Activated T-helper 17 cell treated with anti-CD3 and anti-CD28 coated beads, Interleukin-2, amount 50 U/mL, for 72 hours (primary cell): ENCODE results near the gene HSPB3. TPM values are rescaled to one million over a fixed set of nuclear protein-coding genes. Genes with fewer than 3 reads are reported as not detected.
"Not testable (repeated sequence)": the region's sequence is repeated elsewhere in the genome, so short reads cannot be mapped to it uniquely, and the experiment has no call there.

Experiments used
- ATAC-seq: fragments of 150-1000 bp; cut with Tn5 transposase; replicated peaks from 2 replicates; pipeline ENCODE4 v1.10.0; 2021; ENCODE audit warnings: mild to moderate bottlenecking, moderate library complexity
- H3K27ac Mint-ChIP-seq: one replicate; pipeline ENCODE4 v1.8.0; 2022; ENCODE audit warnings: mixed read lengths
- H3K27me3 Mint-ChIP-seq: one replicate; pipeline ENCODE4 v1.8.0; 2022; ENCODE audit warnings: mixed read lengths
- H3K36me3 Mint-ChIP-seq: one replicate; pipeline ENCODE4 v1.8.0; 2022; ENCODE audit warnings: low read depth, mild to moderate bottlenecking, mixed read lengths
- H3K4me1 Mint-ChIP-seq: one replicate; pipeline ENCODE4 v1.8.0; 2022; ENCODE audit warnings: mixed read lengths
- H3K4me3 Mint-ChIP-seq: one replicate; pipeline ENCODE4 v1.8.0; 2022; ENCODE audit warnings: mild to moderate bottlenecking, mixed read lengths
- H3K9me3 Mint-ChIP-seq: one replicate; pipeline ENCODE4 v1.8.0; 2022; ENCODE audit warnings: mixed read lengths
- total RNA-seq, 2 donors: library from RNA; stranded (reverse); gene quantifications; one replicate each; pipeline ENCODE4 v1.2.3, GENCODE V29; 2022

HSPB3 gene
- total RNA-seq, result not detected

- Mint-ChIP-seq H3K9me3 (peaks cover 7% of the 10 kb centered on the region), H3K4me3 (no peak within 1 kb of the TSS), H3K27me3 (peaks cover 21% of the 10 kb centered on the region), H3K4me1 (no peaks in the 10 kb centered on the region), H3K27ac (no peak within 1 kb of the TSS), H3K36me3 (no peaks in the 10 kb centered on the region)
- no peak for ATAC-seq
Measured at GRCh38 chr5:54455413-54456157, at the start of gene HSPB3. Gene HSPB3 (plus strand): TSS chr5:54455699. CDS start chr5:54455790, 91 bp downstream.

GRCh38 chr5:54411176-54411575 is 44.3 kb upstream of the HSPB3 start:
- Mint-ChIP-seq H3K27me3 (peaks cover 14% of the 10 kb centered on the region), H3K27ac (no peak overlapping the region), H3K9me3 (no peaks in the 10 kb centered on the region), H3K4me3 (no peak overlapping the region), H3K4me1 (no peaks in the 10 kb centered on the region), H3K36me3 (no peaks in the 10 kb centered on the region)
- ATAC-seq, result no peak

- H3K4me1 Mint-ChIP-seq, result no peaks in the 10 kb centered on the region
Measured at GRCh38 chr5:54412913-54413312, 42.6 kb upstream of the HSPB3 start.

DNA sequence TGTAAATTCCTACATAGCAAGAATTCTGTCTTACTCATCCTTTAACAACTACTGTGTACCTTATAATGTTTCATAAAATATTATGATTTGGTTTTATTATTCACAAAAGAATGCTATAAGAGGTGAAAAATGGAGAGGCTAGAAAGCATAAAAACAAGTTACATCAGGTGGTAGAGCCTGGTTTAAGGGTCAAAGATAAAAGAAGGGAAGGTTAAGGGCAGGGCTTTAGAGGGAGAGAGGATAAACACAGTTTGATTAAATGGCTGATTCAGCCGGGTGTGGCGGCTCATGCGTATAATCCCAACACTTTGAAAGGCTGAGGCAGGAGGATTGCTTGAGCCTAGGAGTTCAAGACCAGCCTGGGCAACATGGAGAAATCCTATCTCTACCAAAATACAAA is 40.4 kb upstream of the HSPB3 start:
- H3K4me1 Mint-ChIP-seq, result no peaks in the 10 kb centered on the region
- no peak for ATAC-seq
- H3K27me3 Mint-ChIP-seq, result peaks cover 14% of the 10 kb centered on the region
- H3K4me3 Mint-ChIP-seq, result no peak overlapping the region
- no peaks in the 10 kb centered on the region for H3K9me3 Mint-ChIP-seq
- H3K27ac Mint-ChIP-seq, result no peak overlapping the region
- H3K36me3 Mint-ChIP-seq, result no peaks in the 10 kb centered on the region

More at GRCh38 chr5:54412913-54413312, 42.6 kb upstream of the HSPB3 start:
- Mint-ChIP-seq H3K36me3 (no peaks in the 10 kb centered on the region), H3K9me3 (no peaks in the 10 kb centered on the region), H3K4me3 (no peak overlapping the region), H3K27me3 (peaks cover 13% of the 10 kb centered on the region), H3K27ac (no peak overlapping the region)
- ATAC-seq, result no peak

- H3K36me3 Mint-ChIP-seq, result no peaks in the 10 kb centered on the region
- no peaks in the 10 kb centered on the region for H3K4me1 Mint-ChIP-seq
- ATAC-seq, result no peak
- no peak overlapping the region for H3K27ac Mint-ChIP-seq
- no peak overlapping the region for H3K4me3 Mint-ChIP-seq
- peaks cover 14% of the 10 kb centered on the region for H3K27me3 Mint-ChIP-seq
- no peaks in the 10 kb centered on the region for H3K9me3 Mint-ChIP-seq
Measured at GRCh38 chr5:54415896-54416601, 39.5 kb upstream of the HSPB3 start.

GRCh38 chr5:54419573-54420423 is 35.7 kb upstream of the HSPB3 start:
- H3K36me3 Mint-ChIP-seq, H3K27me3 Mint-ChIP-seq, H3K9me3 Mint-ChIP-seq, H3K27ac Mint-ChIP-seq, H3K4me3 Mint-ChIP-seq, H3K4me1 Mint-ChIP-seq, ATAC-seq: not testable (repeated sequence)

DNA sequence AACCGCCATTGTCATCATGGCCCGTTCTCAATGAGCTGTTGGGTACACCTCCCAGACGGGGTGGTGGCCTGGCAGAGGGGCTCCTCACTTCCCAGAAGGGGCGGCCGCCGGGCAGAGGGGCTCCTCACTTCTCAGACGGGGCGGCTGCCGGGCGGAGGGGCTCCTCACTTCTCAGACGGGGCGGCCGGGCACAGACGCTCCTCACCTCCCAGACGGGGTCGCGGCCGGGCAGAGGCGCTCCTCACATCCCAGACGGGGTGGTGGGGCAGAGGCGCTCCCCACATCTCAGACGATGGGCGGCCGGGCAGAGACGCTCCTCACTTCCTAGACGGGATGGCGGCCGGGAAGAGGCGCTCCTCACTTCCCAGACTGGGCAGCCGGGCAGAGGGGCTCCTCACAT is 35.0 kb upstream of the HSPB3 start:
- not testable (repeated sequence) for H3K36me3 Mint-ChIP-seq, H3K9me3 Mint-ChIP-seq, H3K4me1 Mint-ChIP-seq, H3K27ac Mint-ChIP-seq, H3K27me3 Mint-ChIP-seq, H3K4me3 Mint-ChIP-seq, ATAC-seq

DNA sequence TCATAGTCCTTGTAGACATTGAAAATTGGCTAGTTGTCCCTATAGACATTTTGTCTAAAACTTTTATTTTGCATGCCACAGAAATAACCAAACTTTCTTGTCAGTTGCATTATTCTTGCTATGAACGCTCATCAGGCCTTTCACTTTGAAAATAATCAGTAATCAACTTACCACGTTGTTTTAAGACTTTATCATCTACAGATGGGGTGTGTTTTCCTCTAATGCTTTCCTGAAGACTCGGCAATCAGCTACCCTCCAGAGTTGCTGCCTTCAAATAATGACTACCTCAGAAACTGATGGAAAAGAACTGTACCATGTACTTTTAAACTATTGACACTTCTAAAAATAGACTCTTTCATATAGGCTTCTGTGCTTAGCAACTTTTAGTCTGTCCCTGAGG is 33.5 kb upstream of the HSPB3 start:
- Mint-ChIP-seq H3K4me3 (no peak overlapping the region), H3K36me3 (no peaks in the 10 kb centered on the region)

GRCh38 chr5:54425258-54425657 is 30.2 kb upstream of the HSPB3 start:
- Mint-ChIP-seq H3K9me3 (no peaks in the 10 kb centered on the region), H3K4me3 (no peak overlapping the region), H3K4me1 (no peaks in the 10 kb centered on the region), H3K27me3 (peaks cover 8% of the 10 kb centered on the region), H3K27ac (no peak overlapping the region), H3K36me3 (no peaks in the 10 kb centered on the region)
- ATAC-seq, result no peak

More for the DNA sequence above, 33.5 kb upstream of the HSPB3 start:
- Mint-ChIP-seq H3K9me3 (no peaks in the 10 kb centered on the region), H3K4me1 (no peaks in the 10 kb centered on the region), H3K27me3 (peaks cover 8% of the 10 kb centered on the region), H3K27ac (no peak overlapping the region)
- ATAC-seq, result no peak

- H3K4me3 Mint-ChIP-seq, result no peak overlapping the region
- H3K27me3 Mint-ChIP-seq, result peaks cover 8% of the 10 kb centered on the region
- H3K36me3 Mint-ChIP-seq, result no peaks in the 10 kb centered on the region
- no peaks in the 10 kb centered on the region for H3K4me1 Mint-ChIP-seq
- no peaks in the 10 kb centered on the region for H3K9me3 Mint-ChIP-seq
- no peak for ATAC-seq
- no peak overlapping the region for H3K27ac Mint-ChIP-seq
Measured at GRCh38 chr5:54426209-54426608, 29.3 kb upstream of the HSPB3 start.

GRCh38 chr5:54434650-54435049 is 20.8 kb upstream of the HSPB3 start:
- H3K27me3 Mint-ChIP-seq, result peaks cover 12% of the 10 kb centered on the region
- not testable (repeated sequence) for ATAC-seq, H3K4me3 Mint-ChIP-seq, H3K4me1 Mint-ChIP-seq, H3K9me3 Mint-ChIP-seq, H3K36me3 Mint-ChIP-seq, H3K27ac Mint-ChIP-seq

GRCh38 chr5:54438620-54439389 is 16.7 kb upstream of the HSPB3 start:
- no peak for ATAC-seq
- H3K4me1 Mint-ChIP-seq, result peaks cover 6% of the 10 kb centered on the region
- H3K27me3 Mint-ChIP-seq, result peaks cover 16% of the 10 kb centered on the region

DNA sequence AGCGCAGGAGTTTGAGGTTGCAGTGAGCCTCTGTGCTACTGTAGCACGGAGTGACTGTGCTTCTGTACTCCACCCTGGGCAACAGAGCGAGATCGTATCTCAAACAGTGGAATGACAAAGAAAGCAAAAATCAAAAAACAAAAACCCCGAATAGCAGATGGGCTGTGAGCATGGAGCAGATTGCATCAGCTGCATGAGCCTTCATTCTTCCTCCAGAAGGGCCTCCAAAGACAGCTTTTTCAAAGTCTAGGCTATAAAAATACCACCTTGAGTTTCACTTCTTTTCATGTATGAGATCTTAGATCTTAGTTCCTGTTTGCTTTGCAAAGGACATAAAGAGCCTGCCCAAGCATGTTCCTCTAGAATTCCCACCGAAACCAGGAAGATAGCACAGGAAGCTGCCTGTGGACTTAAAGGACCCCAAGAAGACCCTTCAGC is 15.0 kb upstream of the HSPB3 start:
- H3K4me1 Mint-ChIP-seq, result peaks cover 6% of the 10 kb centered on the region
- no peaks in the 10 kb centered on the region for H3K36me3 Mint-ChIP-seq
- peaks cover 18% of the 10 kb centered on the region for H3K27me3 Mint-ChIP-seq
- H3K27ac Mint-ChIP-seq, result no peak overlapping the region
- H3K4me3 Mint-ChIP-seq, result peak overlapping the region; percentile 3
- no peaks in the 10 kb centered on the region for H3K9me3 Mint-ChIP-seq
- ATAC-seq, result no peak

More at GRCh38 chr5:54438620-54439389, 16.7 kb upstream of the HSPB3 start:
- Mint-ChIP-seq H3K4me3 (no peak overlapping the region), H3K36me3 (no peaks in the 10 kb centered on the region), H3K9me3 (no peaks in the 10 kb centered on the region), H3K27ac (no peak overlapping the region)

DNA sequence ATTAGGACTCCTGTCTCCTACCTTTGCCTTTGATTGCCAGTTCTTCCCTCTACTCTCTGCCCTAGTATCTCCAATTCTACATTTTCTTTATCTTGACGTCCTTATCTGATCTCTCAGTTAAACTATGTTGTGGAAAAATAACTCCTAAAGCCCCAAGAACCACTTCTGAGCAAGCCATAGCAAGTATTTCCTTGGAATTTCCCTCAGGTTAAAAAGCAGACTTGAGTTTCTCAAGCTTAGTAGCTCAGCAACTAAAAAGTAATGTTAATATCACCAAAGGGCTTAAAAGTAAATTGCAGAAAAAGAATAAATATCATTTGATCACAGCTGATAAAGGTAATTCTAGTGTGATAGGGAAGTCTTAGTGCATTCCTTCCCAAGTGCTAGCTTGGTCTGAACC is 13.2 kb upstream of the HSPB3 start:
- ATAC-seq, result no peak
- no peak overlapping the region for H3K4me3 Mint-ChIP-seq
- peaks cover 6% of the 10 kb centered on the region for H3K4me1 Mint-ChIP-seq
- peaks cover 18% of the 10 kb centered on the region for H3K27me3 Mint-ChIP-seq
- H3K9me3 Mint-ChIP-seq, result no peaks in the 10 kb centered on the region
- H3K36me3 Mint-ChIP-seq, result no peaks in the 10 kb centered on the region
- H3K27ac Mint-ChIP-seq, result no peak overlapping the region
